KG1 (cell line): ENCODE measurements around the gene UPF1.
"Not testable (repeated sequence)": the region's sequence is repeated elsewhere in the genome, so short reads cannot be mapped to it uniquely, and the experiment has no call there.

Source experiments
- DNase-seq: peaks from one replicate; lab custom pipeline; 2025; lab: John Stamatoyannopoulos, UW

The UPF1 gene

DNA sequence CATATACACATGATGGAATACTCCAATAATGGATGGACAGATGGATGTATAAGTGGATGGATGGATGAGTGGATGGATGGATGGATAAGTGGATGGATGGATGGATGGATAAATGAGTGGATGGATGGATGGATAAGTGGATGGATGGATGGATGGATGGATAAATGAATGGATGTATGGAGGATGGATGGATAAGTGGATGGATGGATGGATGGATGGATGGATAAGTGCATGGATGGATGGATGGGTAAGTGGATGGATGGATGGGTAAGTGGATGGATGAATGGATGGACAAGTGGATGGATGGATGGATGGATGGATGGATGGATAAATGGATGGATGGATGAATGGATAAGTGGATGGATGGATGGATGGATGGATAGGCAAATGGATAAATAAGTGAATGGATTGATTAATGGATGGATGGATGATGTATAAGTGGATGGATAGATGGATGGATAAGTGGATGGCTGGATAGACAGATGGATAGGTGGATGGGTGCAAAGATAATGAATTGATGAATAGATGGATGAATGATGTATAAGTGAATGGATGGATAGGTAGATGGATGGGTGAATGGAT lies 32.3 kb upstream of the UPF1 start:
- DNase-seq = no peak

DNA sequence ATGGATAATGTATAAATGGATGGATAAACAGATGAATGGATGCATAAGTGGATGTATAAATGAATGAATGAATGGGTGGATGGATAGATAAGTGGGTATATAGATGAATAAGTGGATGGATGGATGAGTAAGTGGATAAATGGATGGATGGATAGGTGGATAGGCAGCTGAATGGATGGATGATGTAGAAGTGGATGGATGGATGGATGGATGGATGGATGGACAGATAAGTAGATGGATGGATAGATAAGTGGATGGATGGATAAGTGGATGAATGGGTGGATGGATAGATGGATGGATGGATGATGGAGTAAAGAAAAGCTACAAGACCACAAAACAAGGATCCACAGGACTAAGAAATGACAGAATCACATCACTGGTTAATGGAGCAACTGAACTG lies 31.7 kb upstream of the UPF1 start:
- DNase-seq = no peak

DNA sequence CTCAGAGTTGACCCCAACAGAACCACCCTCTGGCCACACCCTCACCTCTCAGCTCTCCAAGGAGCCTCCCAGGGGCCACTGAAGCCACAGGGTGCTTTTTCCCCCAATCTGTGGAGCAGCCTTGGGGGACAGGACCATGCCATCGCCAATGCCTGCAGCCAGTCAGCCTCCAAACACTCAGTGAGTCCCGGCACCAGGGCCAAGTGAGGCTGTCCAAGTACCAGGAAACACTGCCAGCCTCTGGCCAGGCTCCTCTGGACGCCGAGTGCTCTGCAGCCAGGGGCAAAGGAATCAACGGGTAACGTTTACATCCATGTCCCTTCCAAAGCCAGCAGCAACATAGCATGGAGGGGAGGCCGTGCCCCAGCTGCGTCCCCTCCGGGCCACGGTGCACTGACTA lies 31.1 kb upstream of the UPF1 start:
- no peak for DNase-seq

DNA sequence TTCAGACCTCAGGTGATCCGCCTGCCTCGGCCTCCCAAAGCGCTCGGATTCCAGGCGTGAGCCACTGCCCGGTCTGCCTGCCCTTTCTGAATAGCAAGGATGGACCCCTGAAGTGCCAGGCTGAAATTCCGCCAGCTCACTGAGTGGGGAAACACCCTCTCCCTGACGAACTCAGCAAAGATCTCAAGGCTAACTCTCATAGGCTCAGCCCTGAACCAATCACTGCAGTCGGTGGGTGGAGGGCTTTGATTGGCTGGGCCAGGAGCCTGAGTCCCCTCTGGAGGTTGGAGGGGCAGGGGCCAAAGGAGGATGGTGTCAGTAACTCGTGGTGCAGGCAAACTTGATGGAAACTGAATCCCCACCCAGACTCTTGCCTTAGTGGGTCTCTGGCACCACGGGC lies 29.4 kb upstream of the UPF1 start:
- DNase-seq = no peak

DNA sequence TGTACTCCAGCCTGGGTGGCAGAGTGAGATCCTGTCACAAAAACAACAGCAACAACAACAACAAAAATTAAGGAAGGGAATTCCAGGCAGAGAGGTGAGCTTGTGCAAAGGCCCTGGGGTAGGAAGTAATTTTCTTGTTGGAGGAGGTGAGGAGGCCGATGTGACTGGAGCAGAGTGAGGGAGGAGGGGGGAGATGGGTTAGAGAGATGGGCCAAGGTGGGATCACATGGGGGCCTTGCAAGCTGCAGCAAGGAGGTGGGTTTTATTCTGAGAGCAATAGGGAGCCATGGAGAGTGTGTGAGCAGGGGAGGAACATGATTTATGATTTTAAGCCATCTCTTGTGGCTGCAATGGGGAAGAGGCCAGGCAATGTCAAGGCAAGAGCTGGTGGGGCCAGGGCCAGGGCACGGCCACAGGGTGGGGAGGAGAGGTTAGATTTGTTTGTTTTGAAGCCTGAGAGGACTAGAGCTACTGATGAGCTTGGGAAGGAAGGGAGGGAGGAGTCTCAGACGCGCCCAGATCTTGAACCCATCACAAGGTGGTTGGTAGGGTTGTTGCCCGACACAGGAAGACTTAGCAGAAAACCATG lies 28.1 kb upstream of the UPF1 start:
- DNase-seq = no peak

DNA sequence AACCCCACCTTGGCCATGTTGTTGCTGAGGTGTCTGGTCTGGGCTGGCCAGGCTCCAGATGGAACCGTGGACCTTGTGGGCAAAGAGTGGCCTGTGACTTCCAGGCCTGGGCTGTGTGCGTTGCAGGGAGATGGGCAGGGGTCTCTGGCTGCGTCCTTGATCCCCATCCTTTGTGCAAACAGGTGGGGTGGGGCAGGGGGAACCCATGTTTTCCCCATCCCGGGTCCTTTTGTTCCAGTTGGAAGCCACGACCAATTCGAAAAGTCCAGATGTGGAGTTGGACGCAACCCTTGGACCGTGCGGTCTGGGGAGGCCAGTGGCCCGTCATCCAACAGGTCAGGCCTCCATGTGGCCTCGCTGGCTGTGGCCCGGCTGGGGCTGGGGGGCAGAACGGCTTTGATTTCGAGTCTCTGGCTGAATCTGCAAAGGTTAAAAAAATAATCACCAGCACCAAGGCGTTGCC lies 27.6 kb upstream of the UPF1 start:
- no peak for DNase-seq

DNA sequence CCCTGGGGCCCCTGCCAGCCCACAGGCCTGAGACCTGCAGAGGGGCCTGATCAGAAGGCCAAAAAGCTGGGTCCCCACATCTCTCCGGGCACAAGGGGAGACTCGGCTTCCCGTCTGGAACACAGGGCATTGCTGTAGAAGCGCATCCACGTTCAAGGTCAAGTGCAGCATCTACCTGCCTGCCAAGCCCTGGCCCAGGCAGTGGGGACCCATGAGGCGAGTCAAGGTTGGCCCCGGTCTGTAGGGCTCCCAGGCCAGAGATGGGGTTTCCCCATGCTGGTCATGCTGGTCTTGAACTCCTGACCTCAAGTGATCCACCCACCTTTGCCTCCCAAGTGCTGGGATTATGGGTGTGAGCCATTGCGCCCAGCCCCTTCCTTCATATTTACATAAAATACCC lies 27.1 kb upstream of the UPF1 start:
- DNase-seq = no peak

DNA sequence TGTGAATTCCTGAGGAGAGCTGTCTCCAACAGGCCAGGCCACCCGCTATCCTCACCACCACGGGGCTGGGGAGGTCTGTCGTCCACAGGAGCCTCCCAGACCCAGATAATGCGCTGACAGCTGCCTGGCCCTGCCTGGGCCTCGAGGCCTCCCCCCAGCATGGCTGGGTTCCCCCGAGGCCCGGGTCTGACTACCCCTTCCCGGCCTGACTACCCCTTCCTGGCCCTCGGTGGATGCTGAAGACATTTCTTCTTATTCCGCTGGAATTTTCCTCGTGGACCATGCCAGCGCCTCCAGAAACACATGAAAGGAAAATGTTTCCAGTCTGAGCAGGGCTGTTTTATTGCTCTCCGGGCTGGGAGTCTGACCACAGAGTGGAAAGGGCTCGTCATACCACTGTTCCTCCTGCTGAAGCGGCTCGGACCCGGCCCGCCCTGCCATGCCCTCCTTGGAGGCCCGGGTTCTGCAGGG lies 23.9 kb upstream of the UPF1 start:
- no peak for DNase-seq

DNA sequence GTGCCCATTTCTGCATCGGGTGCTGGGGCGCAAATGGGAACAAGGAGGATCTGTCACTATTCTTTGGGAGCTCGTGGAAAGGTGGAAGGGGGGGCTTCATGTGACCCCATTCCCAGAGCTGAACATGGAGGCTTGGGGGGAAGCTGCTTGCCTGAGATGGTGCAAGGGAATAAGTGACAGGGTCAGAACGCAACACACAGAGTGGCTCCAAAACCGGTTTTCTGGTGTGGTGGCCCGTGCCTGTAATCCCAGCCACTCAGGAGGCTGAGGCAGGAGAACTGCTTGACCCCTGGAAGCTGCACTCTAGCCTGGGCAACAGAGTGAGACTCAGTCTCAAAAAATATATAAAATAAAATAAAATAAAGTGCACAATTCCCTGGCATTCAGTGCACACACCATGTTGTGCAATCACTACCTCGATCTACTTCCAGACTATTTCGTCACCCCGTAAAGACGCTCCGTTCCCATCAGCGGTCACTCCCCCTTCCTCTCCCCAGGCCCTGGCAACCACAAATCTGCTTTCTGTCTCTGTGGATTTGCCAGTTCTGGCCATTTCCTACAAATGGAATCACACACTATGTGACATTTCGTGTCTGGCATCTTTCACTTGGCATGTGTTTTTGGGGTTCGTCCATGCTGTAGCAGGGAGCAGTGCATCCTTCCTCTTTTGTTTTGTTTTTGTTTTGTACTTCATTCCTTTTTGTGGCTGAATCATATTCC lies 22.4 kb upstream of the UPF1 start:
- no peak for DNase-seq

DNA sequence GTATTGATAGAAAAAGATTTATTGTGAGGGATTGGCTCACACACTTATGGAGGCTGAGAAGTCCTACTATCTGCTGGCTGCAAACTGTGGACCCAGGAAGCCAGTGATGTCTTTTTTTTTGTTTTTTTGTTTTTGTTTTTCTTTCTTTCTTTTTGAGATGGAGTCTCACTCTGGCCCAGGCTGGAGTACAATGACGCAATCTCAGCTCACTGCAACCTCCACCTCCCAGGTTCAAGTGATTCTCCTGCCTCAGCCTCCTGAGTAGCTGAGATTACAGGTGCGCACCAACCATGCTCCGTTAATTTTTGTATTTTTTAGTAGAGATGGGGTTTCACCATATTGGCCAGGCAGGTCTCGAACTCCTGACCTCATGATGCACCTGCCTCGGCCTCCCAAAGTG lies 20.1 kb upstream of the UPF1 start:
- not testable (repeated sequence) for DNase-seq

DNA sequence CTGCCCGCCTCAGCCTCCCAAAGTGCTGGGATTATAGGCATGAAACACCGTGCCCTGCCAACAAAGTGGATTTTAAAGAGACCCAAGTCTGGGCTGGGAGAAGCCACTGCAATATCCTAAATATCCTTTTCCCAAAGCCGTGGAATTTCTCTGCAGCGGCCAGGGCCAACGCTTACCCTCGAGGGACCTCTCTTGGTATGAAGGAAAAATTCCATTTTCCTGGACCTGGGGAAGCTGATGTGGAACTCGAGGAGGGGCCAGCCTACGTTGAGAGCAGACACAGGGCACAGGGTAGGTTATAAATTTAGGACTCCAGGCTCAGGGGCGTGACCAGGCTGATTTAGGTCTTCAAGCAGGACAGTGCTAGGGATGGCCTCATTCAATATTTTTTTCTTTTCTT lies 17.7 kb upstream of the UPF1 start:
- no peak for DNase-seq

DNA sequence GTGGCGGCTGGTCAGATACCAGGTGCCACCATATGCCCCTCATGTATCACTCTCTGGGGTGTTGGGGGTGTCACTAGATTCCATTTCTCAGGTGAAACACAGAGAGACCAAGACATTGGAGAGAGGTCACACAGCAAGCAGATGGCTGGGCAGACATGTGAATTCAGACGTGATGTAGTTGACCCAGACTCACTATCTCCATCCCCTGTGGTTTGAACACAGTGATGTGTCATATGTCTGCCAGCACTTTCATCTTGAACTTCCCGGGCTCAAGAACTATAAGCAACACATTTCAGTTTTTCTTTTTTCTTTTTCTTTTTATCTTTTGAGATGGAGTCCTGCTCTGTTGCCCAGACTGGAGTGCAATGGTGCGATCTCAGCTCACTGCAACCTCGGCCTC lies 16.1 kb upstream of the UPF1 start:
- DNase-seq = no peak

DNA sequence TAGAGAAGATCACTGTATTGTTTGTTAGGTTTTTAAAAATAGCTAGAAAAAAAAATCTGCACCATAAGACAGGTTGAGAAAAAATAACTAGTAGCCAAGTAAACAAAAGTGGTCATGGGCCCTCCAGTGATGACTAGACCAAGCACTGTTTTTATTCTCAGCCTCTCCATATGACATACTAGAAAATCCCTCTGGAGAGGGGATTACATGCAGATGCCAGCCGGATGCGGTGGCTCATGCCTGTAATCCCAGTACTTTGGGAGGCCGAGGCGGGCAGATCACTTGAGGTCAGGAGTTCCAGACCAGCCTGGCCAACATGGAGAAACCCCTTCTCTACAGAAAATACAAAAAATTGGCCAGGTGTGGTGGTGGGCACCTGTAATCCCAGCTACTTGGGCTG lies 15.1 kb upstream of the UPF1 start:
- not testable (repeated sequence) for DNase-seq

DNA sequence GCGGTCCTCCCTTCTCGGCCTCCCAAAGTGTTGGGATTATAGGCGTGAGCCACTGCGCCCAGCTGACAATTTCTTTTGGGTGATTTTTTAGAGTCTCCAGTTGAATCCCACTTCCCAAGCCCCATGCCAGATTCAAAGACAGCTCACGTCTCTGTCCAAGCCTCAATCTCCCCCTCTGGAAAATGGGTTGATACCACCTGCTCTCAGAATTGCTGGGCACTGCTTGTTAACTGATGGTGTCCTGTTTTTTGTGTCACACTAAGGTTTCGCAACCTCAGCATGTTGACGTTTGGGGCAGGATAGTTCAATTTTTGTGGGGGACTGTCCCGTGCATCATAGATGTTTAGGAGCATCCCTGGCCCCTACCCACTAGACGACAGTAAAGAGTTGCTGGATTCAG lies 14.2 kb upstream of the UPF1 start:
- DNase-seq = no peak

DNA sequence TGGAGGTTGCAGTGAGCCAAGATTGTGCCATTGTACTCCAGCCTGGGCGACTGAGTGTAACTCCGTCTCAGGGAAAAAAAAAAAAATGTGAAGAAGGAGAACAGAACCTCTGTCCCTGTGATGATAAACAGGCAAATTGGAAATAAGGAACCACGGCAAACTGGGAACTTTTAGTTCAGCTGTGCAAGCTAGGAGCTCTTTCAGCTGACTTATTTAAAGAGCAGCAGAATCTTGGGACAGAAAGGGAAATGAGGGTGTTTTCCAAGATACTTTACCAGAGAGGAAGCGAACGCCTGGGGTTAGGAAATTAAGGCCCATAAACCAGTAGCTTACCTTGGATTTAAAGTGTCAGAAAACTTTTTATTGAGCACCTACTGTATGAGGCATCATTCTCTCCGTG lies 3.0 kb upstream of the UPF1 start:
- no peak for DNase-seq

DNA sequence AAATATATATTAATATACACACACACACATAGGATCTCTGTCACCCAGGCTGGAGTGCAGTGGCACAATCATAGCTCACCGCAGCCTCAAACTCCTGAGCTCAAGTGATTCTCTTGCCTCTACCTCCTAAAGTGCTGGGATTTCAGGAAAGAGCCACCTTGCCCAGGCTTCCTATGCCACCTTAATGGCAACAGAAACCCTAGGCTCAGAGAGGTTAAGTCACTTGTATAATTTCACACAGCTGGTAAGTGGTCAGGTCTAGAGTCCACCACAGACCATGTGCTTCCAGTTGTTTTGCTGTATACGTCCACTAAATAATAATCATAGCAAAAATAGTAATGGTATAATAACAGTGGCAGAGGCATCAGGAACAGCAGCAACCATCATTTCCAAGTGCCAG lies 1.3 kb upstream of the UPF1 start:
- DNase-seq = no peak

DNA sequence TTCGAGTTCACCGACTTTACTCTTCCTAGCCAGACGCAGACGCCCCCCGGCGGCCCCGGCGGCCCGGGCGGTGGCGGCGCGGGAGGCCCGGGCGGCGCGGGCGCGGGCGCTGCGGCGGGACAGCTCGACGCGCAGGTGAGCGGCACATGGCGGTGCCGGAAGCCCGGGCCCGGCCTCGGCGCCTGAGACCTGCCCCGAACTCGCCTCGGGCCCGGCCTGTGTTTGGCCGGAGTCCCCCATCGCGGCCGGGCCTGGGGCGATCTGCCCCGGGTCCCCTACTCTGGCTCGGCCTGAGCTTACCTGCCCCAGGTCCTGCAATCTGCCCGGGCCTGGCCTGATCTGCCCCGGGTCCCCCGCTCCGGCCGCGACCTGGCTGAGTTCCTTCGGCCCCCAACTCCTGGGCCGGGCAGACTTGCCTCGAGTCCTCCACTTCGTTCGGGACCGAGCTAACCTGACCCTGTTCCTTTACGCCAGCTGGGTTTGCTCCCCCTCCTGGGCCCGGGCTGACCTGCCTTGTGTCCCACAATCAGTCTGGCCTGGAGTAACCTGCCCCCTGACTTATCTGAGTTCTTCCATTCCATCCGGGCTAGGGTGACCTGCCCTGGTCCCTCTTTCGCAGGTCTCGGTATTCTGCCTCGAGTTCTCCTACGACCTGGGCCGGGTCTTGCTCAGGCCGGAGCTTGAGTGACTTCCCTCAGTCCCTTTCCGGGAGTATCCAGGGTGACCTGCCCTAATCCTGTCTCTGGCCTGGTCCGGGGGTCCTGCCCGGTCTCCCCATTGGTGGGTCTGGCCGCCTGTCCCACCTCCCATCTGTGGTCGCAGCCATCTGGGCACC lies 764 bp downstream of the UPF1 start:
- DNase-seq = no peak

DNA sequence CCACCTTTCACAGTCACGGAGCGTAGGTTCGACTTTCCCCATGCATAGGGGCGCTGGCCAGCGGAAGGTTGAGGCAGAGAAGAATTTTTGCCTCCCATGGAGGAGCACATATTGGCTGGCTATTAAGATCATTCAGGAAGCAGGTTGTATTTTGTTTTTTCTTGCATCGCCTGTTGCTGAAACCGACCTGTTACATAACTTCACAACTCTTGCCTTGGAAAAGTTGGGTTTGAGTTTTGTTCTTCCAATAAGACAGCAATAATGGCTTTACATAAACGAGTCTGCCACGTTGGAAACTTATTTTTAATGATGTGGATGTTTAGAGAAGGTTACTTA lies 1.4 kb downstream of the UPF1 start:
- no peak for DNase-seq

DNA sequence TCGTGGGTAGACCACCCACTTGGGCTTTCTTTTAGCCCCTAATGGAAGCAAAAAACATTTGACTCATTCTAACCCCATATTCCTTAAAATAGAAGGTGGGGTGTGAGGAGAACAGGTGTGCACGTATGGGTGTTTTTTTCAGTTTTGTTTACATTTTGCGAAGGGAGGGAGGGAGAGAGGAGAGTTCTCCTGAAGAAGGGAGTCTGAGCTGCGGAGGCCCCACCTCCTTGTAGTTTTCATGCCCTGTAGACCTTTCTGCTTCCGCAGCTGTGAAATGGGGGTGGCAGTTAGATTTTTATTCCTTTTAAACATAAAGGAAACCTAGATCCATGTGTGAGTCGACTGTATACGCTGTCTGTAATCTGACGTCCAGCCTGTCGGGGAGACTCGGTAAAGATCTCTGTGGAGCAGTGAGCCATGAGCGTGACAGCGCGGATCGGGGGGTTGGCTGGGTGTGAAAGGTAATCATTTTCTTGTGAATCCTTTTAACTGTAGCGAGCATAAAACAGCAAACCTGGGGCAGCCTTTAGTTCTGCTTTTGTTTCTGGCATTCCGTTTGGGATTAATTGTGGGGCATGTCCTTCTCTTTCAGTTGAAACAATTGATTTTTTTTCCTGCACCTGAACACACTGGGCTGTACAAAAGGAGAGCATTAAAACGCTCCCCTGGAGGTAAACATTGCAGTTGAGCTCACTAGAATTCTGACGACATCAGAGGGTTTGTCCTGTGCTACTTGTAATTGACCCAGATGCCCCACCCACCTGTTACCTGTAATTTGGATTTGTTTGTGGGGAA lies 2.3 kb downstream of the UPF1 start:
- no peak for DNase-seq

DNA sequence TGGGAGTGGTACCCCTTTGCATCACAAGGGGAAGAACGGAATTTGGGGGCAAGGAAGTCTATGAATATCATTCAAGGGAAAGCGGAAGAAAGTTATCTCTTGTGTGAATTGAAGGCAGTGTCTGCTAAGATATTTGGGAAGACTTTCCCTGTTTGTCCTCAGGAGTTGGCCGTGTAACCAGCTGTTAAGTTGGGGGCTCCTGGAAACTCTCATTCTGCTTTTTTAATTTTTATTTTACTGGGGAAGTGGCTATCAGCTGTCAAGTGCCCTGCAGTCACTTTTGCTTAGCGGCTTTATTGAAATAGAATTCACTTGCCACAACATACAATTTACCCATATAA lies 2.9 kb downstream of the UPF1 start:
- DNase-seq = no peak

DNA sequence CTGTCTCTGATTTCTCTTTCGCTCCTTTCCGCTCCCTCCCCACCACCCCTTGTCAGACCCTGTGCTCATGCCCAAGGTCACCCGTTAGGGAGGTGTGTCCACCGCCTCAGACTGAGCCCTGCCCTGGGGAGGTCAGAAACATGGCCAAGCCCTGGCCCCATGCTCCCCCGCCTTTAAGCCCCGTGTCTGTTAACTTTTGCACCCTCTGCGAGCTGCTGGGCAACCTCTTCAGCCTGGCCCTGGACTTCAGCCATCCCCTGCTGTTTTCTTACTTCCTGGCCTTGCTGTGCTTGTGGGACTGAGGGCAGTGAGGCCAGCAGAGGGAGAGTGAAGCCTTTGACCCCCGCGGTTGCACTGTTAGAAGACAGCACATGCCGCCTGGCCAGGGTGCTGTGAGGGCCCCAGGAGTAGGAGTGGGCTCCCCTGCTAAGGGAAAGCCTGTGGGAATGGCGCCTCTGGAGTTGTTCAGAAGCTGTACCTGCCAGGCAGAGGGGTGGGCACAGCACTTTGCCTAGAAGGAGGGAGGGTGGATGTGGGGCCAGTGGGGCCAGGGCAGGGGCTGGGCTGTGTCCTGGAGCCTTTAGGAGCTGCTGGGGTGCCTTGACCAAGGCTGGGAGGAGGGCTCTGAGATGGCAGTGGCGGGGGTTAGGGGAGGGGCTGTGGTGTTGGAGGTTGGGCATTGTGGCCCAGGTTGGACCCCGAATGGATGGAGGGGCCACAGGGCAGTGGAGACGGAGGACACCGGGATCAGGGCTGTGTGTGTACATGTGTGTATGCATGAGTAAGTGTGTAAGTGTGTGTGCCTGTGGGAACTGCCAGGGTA lies 7.9 kb downstream of the UPF1 start:
- no peak for DNase-seq
